SK-MEL-5 (cell line): Measurements from ENCODE around the gene TRIM14. TPM values are rescaled to one million over a fixed set of nuclear protein-coding genes. Genes with fewer than 3 reads are reported as not detected.
"Not testable (repeated sequence)": the region's sequence is repeated elsewhere in the genome, so short reads cannot be mapped to it uniquely, and the experiment has no call there.

Source experiments
- DNase-seq: peaks from one replicate; pipeline ENCODE4 v3.0.0-alpha.2; 2016; ENCODE audit warnings: low read depth, low spot score
- in situ Hi-C: cut with HindIII; loops from 2 replicates; pipeline ENCODE4 v1.10.0; 2016; ENCODE audit warnings: low sequenced_read_pairs, high pct_unique_total_duplicates, low pct_unique_long_range_greater_than_20kb
- total RNA-seq: library from RNA; depleted of rRNA; stranded (reverse); fragments of >200 nt; shearing (Covaris generic); gene quantifications from 2 replicates; pipeline ENCODE4 v1.2.3, GENCODE V29; 2014

Gene TRIM14
- total RNA-seq, 1 experiment from 2014 or later, result 3.8 TPM

- no peak for DNase-seq
- in situ Hi-C loops, result no loop called here
Observed at GRCh38 chr9:98095401-98095800, 23.6 kb downstream of the TRIM14 start.

- in situ Hi-C loops, result no loop called here
Observed at GRCh38 chr9:98094851-98095250, 24.2 kb downstream of the TRIM14 start.

GRCh38 chr9:98094316-98094715 lies 24.7 kb downstream of the TRIM14 start:
- in situ Hi-C loops, result no loop called here
- DNase-seq, result no peak

More at GRCh38 chr9:98094851-98095250, 24.2 kb downstream of the TRIM14 start:
- DNase-seq, result no peak

DNA sequence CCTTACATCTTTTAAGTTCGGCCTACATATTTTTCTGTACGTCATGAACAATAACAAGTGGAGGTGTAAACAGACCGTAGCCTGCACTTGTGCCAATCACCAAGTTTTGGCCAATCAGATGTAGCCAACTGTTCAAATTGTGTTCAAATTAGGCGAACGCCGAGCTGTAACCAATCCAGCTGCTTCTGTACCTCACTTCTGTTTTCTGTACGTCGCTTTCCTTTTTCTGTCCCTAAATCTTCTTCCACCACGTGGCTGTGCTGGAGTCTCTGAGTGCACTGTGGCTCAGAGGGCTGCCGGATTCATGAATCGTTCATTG lies 26.4 kb downstream of the TRIM14 start:
- in situ Hi-C loops, result no loop called here
- no peak for DNase-seq

DNA sequence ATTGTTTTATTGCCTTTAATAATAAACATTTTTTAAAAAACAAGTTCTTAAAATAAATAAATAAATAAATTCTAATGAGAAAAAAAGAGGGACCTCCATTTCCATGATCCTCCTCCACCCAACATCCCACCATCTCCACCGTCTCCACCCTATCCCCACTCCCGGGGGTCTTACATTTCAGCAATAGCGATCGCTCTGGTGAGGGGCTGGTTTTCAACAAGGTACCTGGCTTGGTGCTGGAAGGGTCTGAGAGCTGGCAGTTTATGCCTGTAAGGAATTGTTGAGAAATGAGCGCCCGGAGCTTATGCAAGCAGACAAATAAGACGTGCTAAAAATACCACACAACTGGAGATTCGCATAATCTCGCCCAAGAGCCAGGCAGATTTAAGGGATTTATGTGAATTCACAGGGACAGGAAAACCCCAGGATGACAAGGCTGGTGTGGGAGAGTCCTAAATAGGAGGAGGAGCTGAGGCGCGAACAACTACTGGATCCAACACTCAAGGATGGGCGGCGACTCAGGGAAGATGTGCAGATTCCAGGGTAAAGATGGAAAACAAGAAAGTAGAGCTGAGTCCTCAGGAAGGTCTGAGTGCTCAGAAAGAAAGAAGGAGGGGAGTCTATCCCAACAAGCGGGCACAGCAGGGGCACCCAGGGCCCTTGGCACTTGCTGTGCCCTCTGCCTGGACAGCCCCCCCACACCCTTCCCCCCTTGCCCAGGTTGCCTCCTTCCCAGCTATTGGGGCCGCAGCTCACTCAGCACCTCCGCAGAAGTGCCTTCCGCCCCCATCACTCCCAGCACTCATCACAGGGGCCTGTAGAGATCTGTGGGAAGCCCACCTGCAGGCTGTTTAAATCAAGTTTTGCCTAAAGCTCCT lies 27.0 kb downstream of the TRIM14 start:
- in situ Hi-C loops, result no loop called here
- DNase-seq, result no peak

DNA sequence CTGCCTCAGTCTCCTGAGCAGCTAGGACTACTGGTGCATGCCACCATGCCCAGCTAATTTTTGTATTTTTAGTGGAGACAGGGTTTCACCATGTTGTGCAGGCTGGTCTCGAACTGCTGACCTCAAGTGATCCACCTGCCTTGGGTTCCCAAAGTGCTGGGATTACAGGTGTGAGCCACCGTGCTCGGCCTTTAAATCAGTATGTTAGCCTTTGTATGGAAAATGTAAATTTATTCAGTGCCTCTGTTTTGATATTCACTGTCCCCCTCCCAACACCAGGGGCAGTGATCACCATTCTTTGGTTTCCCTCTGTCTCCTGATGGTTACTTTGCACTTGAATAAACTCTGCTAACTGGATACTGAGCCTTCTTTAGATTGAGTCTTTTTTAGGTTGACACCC lies 28.3 kb downstream of the TRIM14 start:
- DNase-seq, in situ Hi-C loops: not testable (repeated sequence)

- in situ Hi-C loops, result no loop called here
Observed at GRCh38 chr9:98087420-98088354, 31.3 kb downstream of the TRIM14 start.

GRCh38 chr9:98086461-98086860 lies 32.6 kb downstream of the TRIM14 start:
- no peak for DNase-seq
- in situ Hi-C loops, result no loop called here

More at GRCh38 chr9:98087420-98088354, 31.3 kb downstream of the TRIM14 start:
- DNase-seq, result no peak

GRCh38 chr9:98085944-98086343 lies 33.1 kb downstream of the TRIM14 start:
- in situ Hi-C loops, result no loop called here
- DNase-seq, result no peak

- no peak for DNase-seq
- in situ Hi-C loops, result no loop called here
Observed at GRCh38 chr9:98085058-98085457, 34.0 kb downstream of the TRIM14 start.

DNA sequence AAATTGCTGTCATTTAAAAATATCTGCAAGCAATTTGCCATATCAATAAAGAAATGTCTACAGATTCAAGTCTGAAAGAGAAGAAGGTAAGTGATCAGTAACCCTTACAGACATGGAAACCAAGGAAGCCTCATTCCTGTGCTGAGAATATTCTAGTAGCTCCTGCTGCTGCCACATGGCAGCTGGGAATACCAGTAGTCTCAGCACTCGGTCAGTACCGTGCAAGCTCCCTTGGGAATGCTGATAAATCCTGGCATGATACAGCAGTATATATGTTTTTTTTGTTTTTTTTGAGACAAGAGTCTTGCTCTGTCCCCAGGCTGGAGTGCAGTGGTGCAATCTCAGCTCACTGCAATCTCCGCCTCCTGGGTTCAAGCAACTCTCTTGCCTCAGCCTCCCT lies 34.6 kb downstream of the TRIM14 start:
- DNase-seq, result no peak
- in situ Hi-C loops, result no loop called here

DNA sequence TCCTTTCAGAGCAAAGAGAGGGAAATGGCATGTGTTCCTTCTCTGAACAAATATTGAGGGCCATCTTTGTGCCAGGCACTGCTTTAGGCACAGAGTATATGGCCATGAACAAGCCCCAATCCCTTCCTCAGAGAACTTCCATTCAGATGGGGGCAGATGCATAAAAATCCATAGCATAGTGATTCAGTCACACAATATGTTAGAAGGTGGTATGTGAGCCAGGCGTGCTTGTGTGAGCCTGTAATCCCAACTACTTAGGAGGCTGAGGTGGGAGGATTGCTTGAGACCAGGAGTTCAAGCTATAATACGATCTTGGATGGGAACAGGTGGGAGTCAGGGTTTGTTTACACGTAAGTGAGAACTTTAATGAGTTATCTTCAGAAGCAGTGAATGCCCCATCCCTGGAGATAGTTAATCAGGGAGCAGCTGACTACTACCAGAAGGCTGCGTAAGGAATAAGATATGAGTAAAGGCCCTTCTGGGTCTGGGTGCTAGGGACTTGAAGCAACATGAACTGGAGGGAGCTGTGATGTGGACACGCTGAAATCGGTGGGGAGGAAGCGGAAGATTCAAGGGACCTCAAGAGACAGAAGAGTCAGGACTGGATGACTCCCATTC lies 35.3 kb downstream of the TRIM14 start:
- DNase-seq, result no peak
- in situ Hi-C loops, result no loop called here

DNA sequence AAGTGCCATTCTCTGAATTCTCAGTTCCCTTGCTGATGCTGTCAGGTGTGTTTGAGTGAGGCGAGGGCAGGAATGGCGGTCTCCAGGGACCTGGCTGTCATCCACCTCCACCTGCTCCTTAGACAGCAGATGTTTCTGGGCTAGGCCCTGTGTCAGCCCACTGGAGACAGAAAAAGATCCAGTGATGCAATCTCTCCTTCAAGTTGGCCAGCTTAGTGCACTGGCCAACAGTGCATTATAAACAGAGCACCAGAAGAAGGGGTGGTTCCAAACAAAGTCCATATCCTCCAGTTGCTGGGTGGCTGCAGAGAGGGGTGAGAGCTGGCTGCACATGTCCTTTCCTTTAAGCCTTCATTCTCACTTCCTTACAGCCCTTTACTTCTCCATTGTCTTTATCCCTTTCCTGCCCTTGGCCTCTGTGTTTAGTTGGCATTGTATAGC lies 35.9 kb downstream of the TRIM14 start:
- no peak for DNase-seq
- in situ Hi-C loops, result no loop called here

DNA sequence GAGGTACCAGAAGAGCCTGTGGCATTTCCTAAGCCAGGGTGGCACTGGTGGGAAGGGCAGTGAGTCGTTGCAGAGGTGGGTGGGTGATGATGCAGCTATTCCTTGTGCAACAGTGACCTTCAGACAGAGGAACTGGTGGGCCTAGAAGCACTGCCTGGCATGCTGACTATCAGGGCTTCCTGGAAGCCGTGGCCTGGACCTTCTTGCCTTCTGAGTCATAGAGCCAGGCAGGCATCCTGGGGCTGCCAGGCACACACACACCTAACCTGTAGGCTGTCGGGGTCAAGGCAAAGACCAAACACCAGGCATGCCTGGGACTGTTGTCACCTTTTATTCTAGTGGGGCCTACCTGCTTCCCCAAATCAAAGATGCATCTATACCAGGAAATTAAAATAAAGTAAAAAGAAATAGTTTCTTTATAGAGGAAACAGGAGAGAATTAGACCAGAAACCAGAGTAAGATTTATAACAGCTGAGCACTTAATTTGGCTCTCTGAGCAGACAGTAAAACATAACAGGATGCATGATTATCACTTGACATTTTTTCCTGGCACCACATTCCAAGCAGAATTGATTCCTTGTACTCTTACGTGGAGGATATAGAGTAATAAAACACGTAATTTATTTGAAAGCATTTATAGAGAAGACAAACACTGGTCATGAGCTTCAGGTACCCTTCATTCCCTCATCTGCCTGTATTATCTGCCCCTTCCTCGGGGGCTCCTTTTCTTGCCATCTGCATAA lies 37.4 kb downstream of the TRIM14 start:
- DNase-seq, result no peak
- in situ Hi-C loops, result no loop called here

DNA sequence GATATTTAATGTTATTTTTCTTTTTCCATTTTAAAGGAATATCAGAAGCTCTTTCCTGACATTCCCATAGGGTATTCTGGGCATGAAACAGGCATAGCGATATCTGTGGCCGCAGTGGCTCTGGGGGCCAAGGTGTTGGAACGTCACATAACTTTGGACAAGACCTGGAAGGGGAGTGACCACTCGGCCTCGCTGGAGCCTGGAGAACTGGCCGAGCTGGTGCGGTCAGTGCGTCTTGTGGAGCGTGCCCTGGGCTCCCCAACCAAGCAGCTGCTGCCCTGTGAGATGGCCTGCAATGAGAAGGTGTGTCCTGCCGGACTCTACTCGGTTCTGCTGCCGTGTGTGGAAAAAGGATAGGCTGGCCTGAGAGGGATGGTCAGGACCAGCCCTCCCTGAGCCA lies 38.2 kb downstream of the TRIM14 start:
- in situ Hi-C loops, result no loop called here

GRCh38 chr9:98080326-98080725 lies 38.7 kb downstream of the TRIM14 start:
- in situ Hi-C loops, result no loop called here
- no peak for DNase-seq

More for the DNA sequence above, 38.2 kb downstream of the TRIM14 start:
- DNase-seq, result no peak

DNA sequence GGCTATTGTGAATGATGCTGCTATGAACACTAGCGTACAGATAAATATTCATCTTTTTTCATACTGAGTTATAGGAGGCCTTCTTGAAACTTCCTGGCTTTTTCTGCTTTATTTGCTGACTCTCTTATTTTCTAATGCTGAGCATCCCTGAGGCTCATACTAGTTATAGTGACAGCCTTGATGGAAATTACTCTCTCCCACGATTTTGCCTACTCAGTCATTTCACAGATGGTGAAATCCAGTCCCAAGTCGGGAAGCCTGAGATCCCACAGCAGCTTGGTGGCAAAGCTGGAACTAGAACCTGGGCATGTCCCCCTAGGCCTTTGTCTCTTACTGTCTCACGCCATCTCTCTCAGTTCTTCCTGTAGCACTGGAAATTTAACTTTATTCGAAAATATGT lies 40.1 kb downstream of the TRIM14 start:
- no peak for DNase-seq
- in situ Hi-C loops, result no loop called here
